Effector CD4-positive, alpha-beta T cell (primary cell): ENCODE results near the gene EDA.

ENCODE experiments used
- DNase-seq: peaks from one replicate; pipeline ENCODE4 v3.0.0-alpha.2; 2020

Gene EDA

DNA sequence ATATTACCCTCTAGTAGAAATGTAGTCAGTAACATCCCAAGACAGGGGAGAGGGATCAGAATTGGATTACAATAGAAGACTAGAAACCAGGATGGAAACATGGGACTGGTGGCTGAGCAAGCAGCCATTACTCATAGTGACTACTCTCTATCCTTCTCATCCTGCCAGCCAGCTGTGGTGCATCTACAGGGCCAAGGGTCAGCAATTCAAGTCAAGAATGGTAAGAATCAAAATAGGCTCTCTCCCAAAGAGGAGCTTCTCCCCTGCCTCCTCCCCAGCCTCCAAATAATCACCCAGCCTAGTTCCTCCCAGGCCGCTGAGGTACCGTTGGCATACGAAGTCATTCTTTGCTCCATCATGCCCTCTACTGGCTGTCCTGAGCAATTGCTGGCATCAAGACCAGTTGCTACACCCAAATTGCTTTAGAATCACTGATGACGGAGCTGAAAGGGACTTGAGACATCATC lies 414.4 kb downstream of the EDA start:
- DNase-seq: peak; percentile 12

GRCh38 chrX:70032792-70033191 lies 416.9 kb downstream of the EDA start:
- no peak for DNase-seq

DNA sequence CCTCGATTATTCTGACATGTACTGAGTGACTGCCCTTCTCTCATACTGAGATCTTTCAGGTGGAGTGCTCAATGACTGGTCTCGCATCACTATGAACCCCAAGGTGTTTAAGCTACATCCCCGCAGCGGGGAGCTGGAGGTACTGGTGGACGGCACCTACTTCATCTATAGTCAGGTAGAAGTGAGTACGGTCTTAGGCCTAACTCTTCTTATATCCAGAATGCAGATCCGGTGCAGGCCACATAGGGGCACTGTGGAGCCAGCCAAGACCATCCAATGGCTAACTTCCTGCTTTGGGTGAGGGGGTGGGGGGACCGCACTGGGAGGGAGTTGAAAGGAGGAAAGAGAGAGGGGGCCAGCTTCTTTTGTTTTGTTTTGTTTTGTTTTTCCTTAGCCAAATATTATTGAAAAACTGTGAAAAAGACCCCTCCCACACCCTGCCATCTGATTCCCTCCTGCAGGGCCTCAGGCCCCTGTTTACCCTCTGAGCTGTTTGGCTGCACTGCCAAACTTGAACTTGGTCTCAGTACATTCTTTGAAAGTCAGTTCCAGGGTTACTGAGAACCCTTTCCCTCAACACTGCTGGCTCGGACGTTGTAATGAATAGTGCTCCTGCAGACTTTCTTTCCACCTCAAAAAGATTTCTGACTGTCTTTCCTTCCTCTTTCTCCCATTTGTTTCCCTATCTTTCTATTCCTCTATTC lies 417.6 kb downstream of the EDA start:
- DNase-seq: no peak

- DNase-seq: no peak
Observed at GRCh38 chrX:70034646-70035045, 418.7 kb downstream of the EDA start.

DNA sequence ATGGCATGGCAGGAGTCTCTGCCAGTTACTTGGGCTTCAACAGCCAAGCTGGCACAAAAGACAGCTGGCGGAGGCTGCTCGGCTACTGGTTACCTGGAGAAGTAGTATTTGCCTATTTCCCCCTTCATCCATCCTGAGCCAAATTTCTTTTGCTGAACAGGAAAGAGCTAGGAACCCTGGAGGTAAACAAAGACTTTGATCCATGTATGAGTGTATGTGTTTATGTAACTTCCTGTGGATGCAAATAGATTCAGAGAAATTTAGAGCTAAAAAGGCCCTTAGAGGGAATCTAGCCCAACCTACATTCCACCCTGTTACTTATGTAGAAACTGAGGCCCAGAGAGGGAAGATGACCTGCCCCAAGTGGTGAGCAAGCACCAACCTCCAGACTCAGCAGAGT lies 422.6 kb downstream of the EDA start:
- DNase-seq: no peak

- no peak for DNase-seq
Observed at GRCh38 chrX:70038951-70039350, 423.0 kb downstream of the EDA start.

- DNase-seq: no peak
Observed at GRCh38 chrX:70039758-70040157, 423.8 kb downstream of the EDA start.

GRCh38 chrX:70041993-70042392 lies 426.1 kb downstream of the EDA start:
- DNase-seq: no peak

GRCh38 chrX:70042399-70043371 lies 426.8 kb downstream of the EDA start:
- no peak for DNase-seq

DNA sequence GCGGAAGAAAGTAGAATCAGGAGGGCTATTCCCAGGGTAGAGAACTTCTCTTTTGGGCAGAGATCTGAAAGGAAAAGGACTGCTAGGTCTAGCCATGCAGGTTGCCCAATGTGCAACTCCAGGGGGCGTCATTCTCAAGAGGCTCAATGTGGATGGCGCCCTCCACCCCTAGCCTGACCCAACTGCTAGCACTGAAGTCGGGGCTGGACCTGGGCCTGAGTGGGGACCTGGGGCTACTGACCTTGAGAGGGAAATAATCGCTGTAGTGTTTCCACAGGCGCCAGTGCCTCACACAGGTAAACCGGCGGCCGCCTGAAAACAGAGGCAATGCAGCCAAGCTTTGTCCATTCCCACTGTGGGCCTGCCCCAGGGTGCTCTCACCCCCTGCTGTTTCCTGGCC lies 427.8 kb downstream of the EDA start:
- no peak for DNase-seq

DNA sequence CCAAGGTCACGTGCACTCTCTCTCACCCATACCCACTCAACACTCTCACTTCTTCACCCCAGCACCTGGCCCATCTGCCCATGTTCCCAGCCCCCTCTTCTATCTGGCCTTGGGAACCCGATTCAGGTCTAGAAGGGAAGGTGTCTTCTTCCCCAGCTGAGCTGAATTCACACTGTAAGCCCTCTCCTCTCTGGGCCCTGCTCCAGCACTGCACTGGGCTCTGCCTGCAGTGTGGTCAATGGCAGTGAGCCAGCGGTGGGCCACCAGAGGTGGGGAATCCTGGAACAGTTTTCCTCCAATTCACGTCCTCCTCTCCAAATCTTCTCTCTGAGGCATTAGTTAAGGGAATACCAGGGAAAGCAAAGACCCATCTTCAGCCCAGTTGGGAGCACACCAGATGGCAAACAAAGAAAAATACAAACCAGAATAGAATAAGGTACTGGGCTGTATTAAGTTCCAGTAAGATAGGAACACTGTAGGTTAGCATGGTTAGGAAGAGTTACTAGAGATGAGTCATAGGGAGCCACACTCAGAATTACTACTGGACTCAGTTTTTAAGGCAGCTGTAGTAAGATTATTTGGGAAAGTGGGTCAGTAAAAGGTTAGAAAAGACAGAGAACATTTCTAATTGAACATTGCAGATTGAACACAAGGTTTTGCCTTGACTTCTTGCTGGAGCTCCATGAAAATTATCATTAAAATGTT lies 428.8 kb downstream of the EDA start:
- no peak for DNase-seq

- no peak for DNase-seq
Observed at GRCh38 chrX:70046978-70047377, 431.1 kb downstream of the EDA start.

DNA sequence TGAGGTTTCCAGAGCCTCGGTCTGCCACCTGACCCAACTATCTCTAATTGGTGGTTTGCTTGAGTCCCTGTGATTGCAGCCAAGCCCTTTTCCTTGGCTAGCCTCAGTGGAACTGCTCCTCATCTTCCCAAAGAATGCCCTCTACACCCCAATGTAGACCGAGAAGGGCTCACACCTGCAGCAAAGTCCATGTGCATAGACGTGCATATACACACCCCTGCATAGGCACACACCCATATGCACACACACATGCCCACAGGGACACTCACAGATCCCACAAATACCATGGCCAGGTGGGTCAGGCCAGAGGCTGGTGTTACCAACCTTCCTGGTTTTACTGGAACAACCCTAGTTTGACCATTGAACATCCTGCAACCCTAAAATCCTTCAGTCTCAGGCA lies 433.5 kb downstream of the EDA start:
- no peak for DNase-seq

DNA sequence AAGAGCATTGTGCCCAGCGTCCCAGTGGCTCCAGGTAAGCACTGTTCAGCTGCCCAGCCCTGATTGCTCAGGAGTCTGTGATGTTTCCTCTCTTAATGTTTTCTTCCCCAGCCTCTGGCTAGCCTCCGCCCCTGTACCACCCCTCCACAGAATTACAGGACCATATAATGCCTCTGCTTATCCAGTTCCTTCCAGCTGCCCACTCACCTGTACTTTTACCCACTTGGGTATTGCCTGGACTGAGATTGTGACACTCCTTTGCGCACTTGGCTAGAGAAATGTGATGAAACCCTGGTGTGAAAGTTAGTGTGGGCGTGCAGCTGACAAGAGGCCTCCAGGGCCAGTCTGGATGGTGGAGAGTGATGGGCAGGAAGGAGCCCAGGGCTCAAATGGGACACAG lies 434.0 kb downstream of the EDA start, which contains the start of gene AWAT2:
TSS of gene AWAT2 (minus strand) at position 14 of the 400 bp plus-strand sequence. CDS start at position 8, 6 bp downstream.
- DNase-seq: no peak

DNA sequence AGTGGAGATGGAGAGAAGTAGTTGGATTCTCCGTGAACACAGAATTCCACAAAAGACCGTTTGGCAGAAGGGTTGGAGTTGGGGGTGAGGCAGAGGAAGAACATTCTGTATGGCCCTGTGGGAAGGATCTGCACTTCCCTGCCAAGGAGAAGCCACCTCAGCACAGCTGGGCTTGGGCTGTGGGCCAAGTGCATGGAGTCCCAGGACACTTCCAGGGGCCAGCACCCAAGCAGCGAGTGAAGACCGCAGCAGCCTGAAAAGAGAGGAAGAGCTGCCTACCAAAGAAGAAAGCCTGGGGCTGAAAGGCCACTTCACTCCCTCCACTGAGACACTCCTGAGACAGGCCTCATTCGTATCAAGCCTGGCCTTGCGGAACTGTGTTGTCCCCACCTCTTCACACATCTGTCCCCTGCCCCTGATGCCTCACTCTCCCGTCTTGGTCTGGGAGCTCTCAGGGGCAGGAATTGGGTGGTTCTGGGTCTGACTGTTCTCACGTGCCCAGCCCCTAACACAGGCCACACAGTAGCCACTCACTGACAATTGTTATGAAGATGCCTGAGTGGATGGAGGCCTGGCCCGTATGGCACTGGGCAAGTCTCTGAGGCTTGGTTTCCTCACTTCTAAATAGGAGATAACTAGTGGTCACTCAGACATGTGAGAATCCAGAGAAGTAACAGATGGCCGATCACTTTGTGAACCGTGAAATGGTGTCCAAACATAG lies 437.1 kb downstream of the EDA start:
- DNase-seq: no peak

GRCh38 chrX:70054391-70054790 lies 438.5 kb downstream of the EDA start:
- DNase-seq: no peak

DNA sequence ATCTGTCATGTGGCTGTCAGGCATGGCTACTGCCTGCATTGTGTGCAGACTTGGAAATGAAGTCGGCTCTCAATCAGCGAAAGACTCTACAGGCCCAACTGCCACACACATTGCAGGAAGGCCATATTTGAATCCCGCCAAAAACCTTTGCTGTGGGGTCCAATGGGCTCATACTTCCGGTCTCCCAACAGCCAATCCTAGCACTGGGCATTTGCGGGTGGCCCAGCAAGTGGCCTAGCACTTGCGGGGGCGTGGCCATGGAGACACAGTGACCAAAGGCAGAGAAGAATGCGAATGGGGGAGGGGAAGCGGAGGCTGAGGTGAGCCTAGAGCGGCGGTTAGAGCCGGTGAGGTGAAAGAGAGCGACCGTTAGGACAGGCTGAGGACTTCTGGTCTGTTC lies 446.2 kb downstream of the EDA start, which contains the start of gene OTUD6A:
TSS of gene OTUD6A (plus strand) at position 382 of the 400 bp plus-strand sequence. CDS start 68 bp downstream, outside the sequence.
- DNase-seq: no peak

GRCh38 chrX:70062961-70063550 lies 447.1 kb downstream of the EDA start:
- no peak for DNase-seq

GRCh38 chrX:70066646-70067045 lies 450.7 kb downstream of the EDA start:
- DNase-seq: no peak

DNA sequence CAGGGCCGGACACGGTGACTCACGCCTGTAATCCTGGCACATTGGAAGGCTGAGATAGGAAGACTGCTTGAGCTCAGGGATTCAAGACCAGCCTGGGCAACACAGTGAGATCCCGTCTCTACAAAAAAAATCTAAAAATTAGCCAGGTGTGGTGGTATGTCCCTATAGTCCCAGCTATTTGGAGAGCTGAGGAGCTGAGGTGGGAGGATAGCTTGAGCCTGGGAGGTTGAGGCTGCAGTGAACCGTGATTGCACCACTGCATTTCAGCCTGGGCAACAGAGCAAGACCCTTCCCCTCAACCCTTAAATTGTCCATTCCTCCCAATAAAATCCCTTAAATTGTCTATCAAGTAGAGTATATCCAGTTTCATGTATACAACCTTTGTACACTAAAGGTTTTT lies 463.4 kb downstream of the EDA start:
- no peak for DNase-seq

DNA sequence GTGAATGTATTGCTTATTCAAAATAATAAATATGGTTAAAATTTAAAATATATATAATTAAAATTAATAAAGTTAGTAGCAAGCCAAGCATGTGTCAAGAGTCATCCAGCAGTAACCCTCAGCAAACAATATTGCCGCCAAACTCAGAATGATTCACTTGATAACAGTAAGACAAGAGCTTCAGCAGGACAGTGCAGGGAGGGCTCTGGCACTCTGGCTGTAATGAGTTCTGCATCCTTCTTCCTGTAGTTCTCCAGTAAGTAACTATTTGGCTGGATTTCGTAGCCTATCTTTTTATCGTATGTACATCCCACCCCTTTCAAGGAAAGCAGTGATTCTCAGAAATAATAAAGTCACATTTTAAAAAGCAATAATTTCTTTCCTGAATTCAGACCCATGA lies 464.0 kb downstream of the EDA start:
- no peak for DNase-seq

GRCh38 chrX:70082723-70083122 lies 466.8 kb downstream of the EDA start:
- DNase-seq: no peak
